K562 (cell line): ENCODE measurements around the gene ARPC1A. TPM values are rescaled to one million over a fixed set of nuclear protein-coding genes. Genes with fewer than 3 reads are reported as not detected.
A peak's percentile ranks its signal among the peaks of the same experiment; 100 is the strongest.

Experiments
- ATAC-seq: fragments of 200-7000 bp; cut with Tn5 transposase; 3 replicates; pipeline ENCODE4 v1.9.1; 2020; ENCODE audit warnings: moderate library complexity
- BruUV-seq: library from RNA; stranded (reverse); fragments of 400-500 nt; replicated peaks from 2 replicates; lab custom pipeline; 2021; lab: Mats Ljungman, UMichigan
- CTCF ChIA-PET: fragments of 300-600 bp; formaldehyde crosslinking; extraction: SDS; loops from one replicate; lab custom pipeline; 2021; ENCODE audit warnings: low intra/inter-chr PET ratio; lab: Yijun Ruan, JAX
- POLR2A ChIA-PET: fragments of 300-600, 350-650 bp; sonication (Branson Sonifier 250); formaldehyde crosslinking; extraction: SDS; loops from one replicate; lab custom pipeline; 2021; ENCODE audit warnings: antibody characterized with exemption, inconsistent platforms; lab: Yijun Ruan, JAX
- DNase-seq, 4 experiments: peaks; one replicate each; pipeline versions ENCODE4 v3.0.0 to v3.0.0-alpha.2; 2011 to 2018; ENCODE audit warnings: low spot score in 3 of 4, mixed read lengths in 3 of 4; ENCODE audit errors: extremely low read depth in 1 of 4
- FAIRE-seq: peaks from 2 replicates; lab custom pipeline; 2011; peaks lifted over from hg19 to GRCh38; lab: Jason Lieb, UNC
- H2AFZ ChIP-seq: 2 replicates; pipeline ENCODE4 v1.6.0; 2011; ENCODE audit warnings: low read depth, low read length, control low read depth, inconsistent platforms
- H3K27ac ChIP-seq: fragments of 200-600 bp; 3 replicates; pipeline ENCODE4 v1.8.0; 2011; ENCODE audit warnings: low read depth, mild to moderate bottlenecking, control low read depth, inconsistent platforms, low read length, moderate library complexity, mixed read lengths; ENCODE audit errors: extremely low read depth
- H3K27me3 ChIP-seq, 2 experiments: fragments of 300-600 bp in 1 of 2; 2 replicates in 1 of 2; 3 replicates in 1 of 2; pipeline versions ENCODE4 v1.6.0 to v1.8.0; 2011; ENCODE audit warnings: inconsistent platforms in 2 of 2, low read length in 2 of 2, mild to moderate bottlenecking in 1 of 2, mixed read lengths in 1 of 2, moderate library complexity in 1 of 2; ENCODE audit not compliant: control insufficient read depth in 2 of 2, insufficient read depth in 2 of 2
- H3K36me3 ChIP-seq: fragments of 300-600 bp; 3 replicates; pipeline ENCODE4 v1.8.0; 2011; ENCODE audit warnings: mild to moderate bottlenecking, low read length, inconsistent platforms; ENCODE audit not compliant: control insufficient read depth, insufficient read depth
- H3K4me1 ChIP-seq, 2 experiments: fragments of 200-600 bp in 1 of 2; replicated peaks in 1 of 2; 2 replicates in 1 of 2; 3 replicates in 1 of 2; pipeline versions ENCODE4 v1.5.1 to v1.8.0; 2011; ENCODE audit warnings: inconsistent platforms in 2 of 2, low read length in 2 of 2, mild to moderate bottlenecking in 1 of 2, mixed read lengths in 1 of 2, moderate library complexity in 1 of 2; ENCODE audit not compliant: control insufficient read depth in 2 of 2, insufficient read depth in 2 of 2
- H3K4me2 ChIP-seq: 2 replicates; pipeline ENCODE4 v1.6.1; 2011; ENCODE audit warnings: low read length, control low read depth, inconsistent platforms, mixed read lengths; ENCODE audit not compliant: insufficient read depth
- H3K4me3 ChIP-seq: fragments of 200-600 bp; sonication (generic), shearing (Covaris generic); 2 replicates; pipeline ENCODE4 v1.5.1; 2016; ENCODE audit warnings: control low read depth, inconsistent platforms
- H3K79me2 ChIP-seq: fragments of 200-600 bp; 3 replicates; pipeline ENCODE4 v1.8.0; 2011; ENCODE audit warnings: low read length, inconsistent platforms; ENCODE audit not compliant: control insufficient read depth, insufficient read depth
- H3K9ac ChIP-seq, 2 experiments: 2 replicates each; pipeline versions ENCODE4 v1.6.0 to v1.6.1; 2011; ENCODE audit warnings: low read depth in 2 of 2, low read length in 2 of 2, control low read depth in 1 of 2, inconsistent platforms in 1 of 2, mild to moderate bottlenecking in 1 of 2, mixed read lengths in 1 of 2; ENCODE audit not compliant: insufficient read depth in 1 of 2
- H3K9me1 ChIP-seq: one replicate; pipeline ENCODE4 v1.6.0; 2011; ENCODE audit warnings: inconsistent platforms, mild to moderate bottlenecking, low read length, moderate library complexity; ENCODE audit not compliant: control insufficient read depth, insufficient read depth
- H3K9me3 ChIP-seq: replicated peaks from 2 replicates; pipeline ENCODE4 v1.5.1; 2011; ENCODE audit warnings: low read depth, low read length, inconsistent platforms; ENCODE audit not compliant: control insufficient read depth, insufficient read depth
- H4K20me1 ChIP-seq: replicated peaks from 2 replicates; pipeline ENCODE4 v1.6.1; 2011; ENCODE audit warnings: low read length, inconsistent platforms, mixed read lengths; ENCODE audit not compliant: control insufficient read depth, insufficient read depth
- BRD9 ChIP-seq: fragments of 450-650 bp; IDR thresholded peaks from 2 replicates; pipeline ENCODE4 v1.6.1; 2018; ENCODE audit warnings: low read depth; ENCODE audit not compliant: partially characterized antibody
- CGGBP1 ChIP-seq: fragments of 250-450 bp; sonication (Bioruptor Pico); IDR thresholded peaks from 2 replicates; pipeline ENCODE4 v1.9.0; 2021; ENCODE audit warnings: mild to moderate bottlenecking
- CSDE1 ChIP-seq, 2 experiments: fragments of 450-650 bp; IDR thresholded peaks; 2 replicates each; pipeline ENCODE4 v1.6.1; 2016; ENCODE audit warnings: mild to moderate bottlenecking in 1 of 2
- L3MBTL2 ChIP-seq: fragments of 450-650 bp; IDR thresholded peaks from 2 replicates; pipeline ENCODE4 v1.6.1; 2016; ENCODE audit warnings: mild to moderate bottlenecking, moderate library complexity
- POLR2A ChIP-seq: fragments of 450-650 bp; conservative IDR thresholded peaks from 2 replicates; pipeline ENCODE4 v1.6.1; 2016
- POLR2AphosphoS2 ChIP-seq: IDR thresholded peaks from 2 replicates; pipeline ENCODE4 v1.6.1; 2012; ENCODE audit warnings: low read length, improper control_type of control experiment
- POLR2AphosphoS5 ChIP-seq: IDR thresholded peaks from 2 replicates; pipeline ENCODE4 v1.6.1; 2011; ENCODE audit warnings: mild to moderate bottlenecking, low read depth, low read length, moderate library complexity; ENCODE audit not compliant: control insufficient read depth, insufficient read depth
- POLR2G ChIP-seq: fragments of 200-400 bp; formaldehyde crosslinking; IDR thresholded peaks from 2 replicates; pipeline ENCODE4 v1.6.1; 2017; ENCODE audit warnings: low read depth, mild to moderate bottlenecking, antibody characterized with exemption, low read length, moderate library complexity
- SNAPC5 ChIP-seq: fragments of 250-450 bp; sonication (Bioruptor Pico); IDR thresholded peaks from 2 replicates; pipeline ENCODE4 v1.8.0; 2021; ENCODE audit warnings: moderate library complexity, mild to moderate bottlenecking, inconsistent platforms
- SUPT5H ChIP-seq: fragments of 450-650 bp; IDR thresholded peaks from 2 replicates; pipeline ENCODE4 v1.6.1; 2016
- ZNF174 ChIP-seq: fragments of 250-450 bp; sonication (Bioruptor Pico); IDR thresholded peaks from 2 replicates; pipeline ENCODE4 v1.4.0; 2020; ENCODE audit warnings: mild to moderate bottlenecking
- WGBS: fragments of 100-300 bp; shearing (Covaris generic); methylation state at CpG from one replicate; pipeline ENCODE4 v1.1.6; 2016; ENCODE audit warnings: low coverage, mixed read lengths; ENCODE audit not compliant: insufficient coverage; ENCODE audit errors: missing lambda C conversion rate; 5-methylcytosine and 5-hydroxymethylcytosine counted together
- in situ Hi-C: fragments of 300-500 bp; cut with MboI; formaldehyde crosslinking; loops from 4 replicates; pipeline ENCODE4 v1.15.0; 2018; ENCODE audit warnings: inconsistent platforms, mixed read lengths
- intact Hi-C: fragments of 100-400 bp; cut with micrococcal nuclease; formaldehyde crosslinking; loops from 2 replicates; pipeline ENCODE4 v1.14.2; 2022
- polyA plus RNA-seq, 8 experiments: library from polyadenylated mRNA; depleted of rRNA in 4 of 8; stranded (reverse) in 5 of 8; unstranded in 3 of 8; fragments of >200 nt; fragmentation: Nextera tagmentation in 2 of 8; fragmentation: Illumina TruSeq in 1 of 8; extraction: Ambion mirVana in 2 of 8; extraction: Trizol in 1 of 8; gene quantifications; 2 replicates each; pipeline versions ENCODE4 v1.2.1 to v1.2.3, GENCODE V29; 2011 to 2014; ENCODE audit warnings: inconsistent platforms in 1 of 8, missing spikeins in 1 of 8
- total RNA-seq, 7 experiments: library from RNA; depleted of rRNA in 6 of 7; stranded (reverse); fragments of >200 nt in 6 of 7; fragmentation: Illumina TruSeq in 2 of 7; extraction: Trizol in 2 of 7; gene quantifications; 2 replicates each; pipeline versions ENCODE4 v1.2.1 to v1.2.3, GENCODE V29; 2011 to 2021; ENCODE audit warnings: low replicate concordance in 1 of 7

Gene ARPC1A
- total and polyA plus RNA-seq, 9 of the 15 experiments (the other 6 are each of a cell fraction or from before 2014, with no cell fraction given), result 39.5 to 151 (median 86.1) TPM

GRCh38 chr7:99398891-99399445 lies 73.3 kb downstream of the ARPC1A start:
- ATAC-seq (no peak), DNase-seq (no peak)
- H3K79me2 ChIP-seq, result peaks cover 4% of the 10 kb centered on the region
- no peaks in the 10 kb centered on the region for H3K27me3 ChIP-seq
- peaks cover 28% of the 10 kb centered on the region; the same call in 1 of the 2 replicates for H4K20me1 ChIP-seq
- H3K9me3 ChIP-seq, result no peaks in the 10 kb centered on the region
- peaks cover 0 to 10% of the 10 kb centered on the region in 2 experiments; a peak in 2 of 5 replicates for H3K4me1 ChIP-seq
- H3K9ac ChIP-seq, result no peak overlapping the region; a peak in 1 of 4 replicates
- BruUV-seq, result no TSS peak
- POLR2A ChIA-PET, result interaction anchor here (0.5 to 4.0 kb wide), 8 partner anchors 10 to 410 kb away, joined by 3 to 50 read pairs (median 3); partner anchors contain the start of genes BUD31 and PDAP1
- no peak overlapping the region for H3K4me3 ChIP-seq
- intact Hi-C loops (no loop called here), in situ Hi-C loops (no loop called here)
- H3K36me3 ChIP-seq, result peaks cover 94% of the 10 kb centered on the region
- H2AFZ ChIP-seq, result no peak overlapping the region
- CTCF ChIA-PET, result no interaction called here
- H3K27ac ChIP-seq, result no peak overlapping the region
- 83% methylated on average over 5 of the region's 5 CpGs for WGBS
- TF ChIP-seq POLR2AphosphoS2 (peak; percentile 17; the same call in 1 of the 2 replicates), BRD9 (no peak), POLR2A (peak; percentile 45), SUPT5H (0 out of 2 replicates have a peak, but pooled peaks have one; percentile 31), POLR2AphosphoS5 (peak; percentile 8; the same call in 1 of the 2 replicates)
- TF ChIP-seq, all 486 proteins: peak for 4
- Histone ChIP-seq H3K9me1 (no peaks in the 10 kb centered on the region), H3K4me2 (no peak overlapping the region)
- FAIRE-seq, result no peak

- no peak for DNase-seq
- no peak for FAIRE-seq
- 85% methylated on average over 6 of the region's 6 CpGs for WGBS
Observed at GRCh38 chr7:99399597-99399996, 73.9 kb downstream of the ARPC1A start.

More at GRCh38 chr7:99399597-99399996, 73.9 kb downstream of the ARPC1A start:
- Histone ChIP-seq H3K9me1 (no peaks in the 10 kb centered on the region), H3K4me1 (peaks cover 0 to 10% of the 10 kb centered on the region in 2 experiments; a peak in 2 of 5 replicates), H3K4me2 (no peak overlapping the region), H2AFZ (no peak overlapping the region), H3K27ac (no peak overlapping the region), H4K20me1 (peaks cover 32% of the 10 kb centered on the region; the same call in 1 of the 2 replicates), H3K36me3 (peaks cover 95% of the 10 kb centered on the region), H3K27me3 (no peaks in the 10 kb centered on the region), H3K79me2 (peaks cover 10% of the 10 kb centered on the region), H3K9ac (no peak overlapping the region), H3K4me3 (no peak overlapping the region), H3K9me3 (no peaks in the 10 kb centered on the region)
- CTCF ChIA-PET, result no interaction called here
- no TSS peak for BruUV-seq
- POLR2A ChIA-PET, result interaction anchor here (0.5 to 4.0 kb wide), 8 partner anchors 9 to 411 kb away, joined by 3 to 50 read pairs (median 4); partner anchors contain the start of genes BUD31 and PDAP1
- in situ Hi-C loops (no loop called here), intact Hi-C loops (no loop called here)
- TF ChIP-seq L3MBTL2 (no peak), POLR2G (peak; percentile 39; the same call in 1 of the 2 replicates), SNAPC5 (CRISPR knock-in tag) (no peak), ZNF174 (CRISPR knock-in tag) (no peak), CGGBP1 (CRISPR knock-in tag) (no peak), CSDE1 (IDR thresholded peaks at IDR 0.05) (no peak)
- no peak for ATAC-seq
